Left renal cortex interstitium (tissue), 4 donors: ENCODE measurements around the gene NFKBIB. TPM values are rescaled to one million over a fixed set of nuclear protein-coding genes. Genes with fewer than 3 reads are reported as not detected.

ENCODE experiments used
- DNase-seq, 4 donors: peaks; one replicate each; pipeline ENCODE4 v3.0.0-alpha.2; 2013; ENCODE audit warnings: low read depth in 4 of 4, low spot score in 2 of 4, missing footprints in 1 of 4
- polyA plus RNA-seq, 4 donors: library from polyadenylated mRNA; unstranded; fragments of 120-200 nt; gene quantifications; one replicate each; pipeline ENCODE4 v1.2.1, GENCODE V29; 2013; ENCODE audit not compliant: insufficient read length in 4 of 4

Gene NFKBIB
- polyA plus RNA-seq, 4 donors = 8.2 to 13.4 (median 11.4) TPM

DNA sequence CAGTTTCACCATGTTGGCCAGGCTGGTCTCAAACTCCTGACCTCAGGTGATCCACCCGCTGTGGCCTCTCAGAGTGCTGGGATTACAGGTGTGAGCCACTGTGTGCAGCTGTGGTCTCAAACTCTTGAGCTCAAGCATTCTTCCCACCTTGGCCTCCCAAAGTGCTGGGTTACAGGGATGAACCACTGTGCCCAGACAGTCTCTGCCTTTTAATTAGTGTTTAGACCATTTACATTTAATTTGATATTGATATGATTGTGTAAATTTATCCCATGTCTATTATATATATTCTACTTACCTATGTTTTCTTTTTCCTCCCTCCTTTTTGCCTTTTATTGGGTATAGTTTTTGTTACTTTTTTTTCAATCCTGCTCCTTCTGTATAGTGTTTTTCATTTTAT is 1.9 kb downstream of the NFKBIB start:
- no peak for DNase-seq

DNA sequence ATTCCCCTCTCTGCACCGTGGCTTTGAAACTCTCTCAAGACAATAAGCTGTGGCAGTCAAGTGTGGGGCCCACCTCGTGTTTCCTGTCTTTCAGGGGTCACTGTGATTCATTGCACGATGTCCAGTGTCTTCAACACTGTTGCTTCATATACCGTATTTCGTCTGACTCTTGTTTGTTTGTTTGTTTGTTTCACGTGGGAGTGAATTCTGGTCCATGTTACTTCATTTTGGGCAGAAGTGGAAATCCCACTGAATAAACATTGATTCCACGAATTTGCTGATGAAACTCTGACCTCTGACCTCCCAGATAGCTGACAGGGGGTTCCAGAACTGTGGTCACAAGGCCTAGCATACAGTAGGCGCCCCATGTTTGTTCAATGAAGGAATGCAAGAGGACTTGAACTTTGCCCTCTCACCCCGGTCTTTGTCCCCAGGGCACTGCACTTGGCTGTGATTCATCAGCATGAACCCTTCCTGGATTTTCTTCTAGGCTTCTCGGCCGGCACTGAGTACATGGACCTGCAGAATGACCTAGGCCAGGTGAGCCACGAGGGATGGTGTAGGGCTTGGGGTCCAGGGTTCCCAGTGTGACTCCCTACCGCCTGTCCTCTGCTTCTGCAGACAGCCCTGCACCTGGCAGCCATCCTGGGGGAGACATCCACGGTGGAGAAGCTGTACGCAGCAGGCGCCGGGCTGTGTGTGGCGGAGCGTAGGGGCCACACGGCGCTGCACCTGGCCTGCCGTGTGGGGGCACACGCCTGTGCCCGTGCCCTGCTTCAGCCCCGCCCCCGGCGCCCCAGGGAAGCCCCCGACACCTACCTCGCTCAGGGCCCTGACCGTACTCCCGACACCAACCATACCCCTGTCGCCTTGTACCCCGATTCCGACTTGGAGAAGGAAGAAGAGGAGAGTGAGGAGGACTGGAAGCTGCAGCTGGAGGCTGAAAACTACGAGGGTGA is 5.1 kb downstream of the NFKBIB start:
- no peak for DNase-seq

DNA sequence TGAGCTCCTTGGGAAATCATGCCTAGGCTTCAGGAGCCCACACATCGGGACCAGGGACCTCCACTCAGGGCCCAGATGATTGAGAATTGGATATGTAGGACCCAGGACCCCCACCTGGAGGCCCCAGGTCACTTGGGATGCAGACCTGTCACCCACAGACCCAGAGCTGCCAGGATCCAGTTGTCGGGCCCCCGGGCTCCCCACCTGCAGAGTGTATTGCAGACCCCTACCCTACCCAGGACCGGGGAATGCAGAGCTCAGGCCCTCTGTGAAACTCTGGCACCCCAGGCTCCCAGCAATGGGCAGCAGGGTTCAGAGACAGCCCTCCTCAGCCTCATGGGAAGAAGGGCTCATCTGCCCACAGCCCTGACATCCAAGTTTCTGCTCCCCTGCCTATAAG is 5.9 kb downstream of the NFKBIB start:
- no peak for DNase-seq

DNA sequence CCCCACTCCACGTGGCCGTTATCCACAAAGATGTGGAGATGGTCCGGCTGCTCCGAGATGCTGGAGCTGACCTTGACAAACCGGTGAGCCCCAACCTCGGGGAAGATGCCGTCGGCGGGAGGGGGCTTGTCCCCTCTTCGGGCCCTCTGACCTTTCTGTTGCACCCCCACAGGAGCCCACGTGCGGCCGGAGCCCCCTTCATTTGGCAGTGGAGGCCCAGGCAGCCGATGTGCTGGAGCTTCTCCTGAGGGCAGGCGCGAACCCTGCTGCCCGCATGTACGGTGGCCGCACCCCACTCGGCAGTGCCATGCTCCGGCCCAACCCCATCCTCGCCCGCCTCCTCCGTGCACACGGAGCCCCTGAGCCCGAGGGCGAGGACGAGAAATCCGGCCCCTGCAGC is 7.5 kb downstream of the NFKBIB start:
- no peak for DNase-seq

DNA sequence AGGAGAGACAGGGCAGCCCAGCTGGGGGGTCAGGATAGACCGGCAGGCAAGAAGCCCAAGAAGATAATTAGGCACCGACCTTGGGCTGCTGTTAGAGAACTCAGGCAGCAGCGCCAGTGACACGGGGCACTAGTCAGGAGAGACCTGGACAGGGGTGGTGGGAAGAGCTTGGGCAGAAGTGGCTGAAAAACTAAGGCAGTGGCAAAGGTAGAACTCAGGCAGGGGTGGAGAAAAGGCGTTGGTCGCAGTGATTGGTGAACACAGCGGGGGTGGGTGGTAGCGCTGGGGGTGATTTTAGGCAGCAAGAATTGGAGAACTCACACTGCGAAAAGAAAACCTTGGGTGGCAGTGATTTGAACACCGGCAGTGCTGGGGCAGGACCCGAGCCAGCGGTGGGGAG is 7.9 kb downstream of the NFKBIB start:
- DNase-seq = no peak

- DNase-seq = no peak
Measured at GRCh38 chr19:38908911-38909310, 9.1 kb downstream of the NFKBIB start.

- DNase-seq = no peak
Measured at GRCh38 chr19:38910488-38910887, 10.7 kb downstream of the NFKBIB start.

GRCh38 chr19:38911388-38912001 is 11.7 kb downstream of the NFKBIB start:
- no peak for DNase-seq

GRCh38 chr19:38912600-38913514 is 13.1 kb downstream of the NFKBIB start:
- DNase-seq = no peak

DNA sequence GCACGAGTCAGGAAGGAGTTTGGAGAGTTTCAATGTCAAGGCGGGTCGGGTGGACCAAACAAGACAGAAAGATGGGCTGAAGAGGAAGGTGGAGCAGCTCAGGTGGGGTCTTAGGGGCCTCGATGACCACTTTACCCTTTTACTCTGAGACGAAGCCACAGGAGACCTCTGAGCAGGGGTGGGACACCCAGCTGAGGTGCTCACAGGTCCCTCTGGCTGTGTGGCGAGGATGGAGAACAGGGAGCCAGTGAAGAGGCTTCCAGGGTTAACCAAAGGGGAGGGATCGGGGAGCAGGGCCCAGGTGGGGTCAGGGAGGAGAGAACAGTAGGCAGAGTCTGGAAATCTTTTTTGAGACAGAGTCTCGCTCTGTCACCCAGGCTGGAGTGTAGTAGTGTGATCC is 14.2 kb downstream of the NFKBIB start:
- no peak for DNase-seq

DNA sequence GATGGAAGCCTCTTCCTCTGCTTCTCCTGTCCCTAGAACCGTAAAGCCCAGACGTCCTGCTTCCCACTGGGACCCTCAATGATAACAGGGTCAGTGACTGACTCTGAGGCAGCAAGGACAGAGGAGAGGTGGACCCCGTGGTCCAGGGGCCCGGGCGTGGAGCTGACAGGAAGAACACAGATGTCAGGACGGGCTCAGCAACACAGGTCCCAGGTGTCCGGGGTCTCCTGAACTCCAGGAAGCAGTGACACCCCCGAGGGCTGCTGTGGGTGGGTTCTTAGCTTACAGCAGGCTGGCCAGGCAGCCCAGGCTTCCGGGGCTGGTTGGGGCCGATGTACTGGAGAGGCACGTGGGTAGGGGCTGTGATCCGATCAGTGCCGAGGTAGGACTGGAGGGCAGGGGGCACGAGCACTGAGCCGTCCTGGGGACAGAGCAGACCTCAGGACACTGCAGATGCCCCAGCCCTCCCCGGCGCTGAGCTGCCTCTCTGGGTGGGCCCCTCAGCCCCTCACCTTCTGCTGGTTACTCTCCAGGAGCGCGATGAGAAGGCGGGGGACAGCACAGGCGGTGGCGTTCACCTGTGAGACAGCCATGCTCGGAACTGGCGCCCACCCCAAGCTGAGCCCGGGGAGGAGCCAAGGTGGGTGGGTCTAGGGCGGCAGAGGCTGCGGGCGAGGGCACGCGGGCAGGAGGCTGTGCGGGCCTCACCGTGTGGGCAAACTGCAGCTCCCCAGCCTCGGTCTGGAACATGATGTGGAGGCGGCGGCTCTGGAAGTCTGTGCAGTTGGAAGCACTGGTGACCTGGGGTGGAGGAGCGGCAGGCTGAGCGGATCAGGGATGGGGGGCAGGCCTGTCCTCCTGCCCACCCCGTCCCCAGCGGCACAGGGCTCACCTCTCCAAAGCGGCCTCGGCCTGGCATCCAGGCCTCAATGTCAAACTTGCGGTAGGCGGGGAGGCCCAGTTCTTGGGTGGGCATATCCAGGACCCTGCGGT is 15.9 kb downstream of the NFKBIB start:
- DNase-seq = no peak

- no peak for DNase-seq
Measured at GRCh38 chr19:38917516-38917915, 17.7 kb downstream of the NFKBIB start.

DNA sequence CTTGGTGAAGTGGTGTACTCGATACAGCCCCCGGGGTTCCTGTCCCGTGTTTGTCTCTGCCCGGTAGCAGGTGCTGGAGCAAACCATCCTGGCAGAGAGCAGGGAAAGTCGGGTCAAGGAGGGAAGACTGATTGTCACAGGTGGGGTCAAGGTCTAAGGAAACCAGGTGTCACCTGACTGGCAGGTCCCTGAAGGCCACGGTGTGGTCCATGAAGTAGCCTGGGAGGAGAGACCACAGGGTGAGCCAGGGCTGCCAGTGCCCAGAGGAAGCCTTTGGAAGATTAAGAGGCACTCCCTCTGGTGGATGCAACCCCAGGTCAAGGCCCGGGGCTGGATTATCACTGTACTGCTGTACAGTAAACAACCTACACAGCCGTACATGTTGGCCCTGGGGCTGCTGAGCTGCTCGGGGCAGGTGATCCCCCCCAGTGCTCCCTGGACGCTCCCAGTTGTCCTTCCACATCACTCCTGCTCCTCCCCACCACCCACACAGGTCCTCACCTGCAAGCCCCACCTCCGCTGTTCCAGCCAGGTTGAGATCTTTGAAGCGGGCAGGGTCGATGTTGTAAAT is 18.2 kb downstream of the NFKBIB start:
- DNase-seq = no peak

GRCh38 chr19:38918526-38918925 is 18.8 kb downstream of the NFKBIB start:
- no peak for DNase-seq

GRCh38 chr19:38919837-38920601 is 20.2 kb downstream of the NFKBIB start:
- DNase-seq = no peak

DNA sequence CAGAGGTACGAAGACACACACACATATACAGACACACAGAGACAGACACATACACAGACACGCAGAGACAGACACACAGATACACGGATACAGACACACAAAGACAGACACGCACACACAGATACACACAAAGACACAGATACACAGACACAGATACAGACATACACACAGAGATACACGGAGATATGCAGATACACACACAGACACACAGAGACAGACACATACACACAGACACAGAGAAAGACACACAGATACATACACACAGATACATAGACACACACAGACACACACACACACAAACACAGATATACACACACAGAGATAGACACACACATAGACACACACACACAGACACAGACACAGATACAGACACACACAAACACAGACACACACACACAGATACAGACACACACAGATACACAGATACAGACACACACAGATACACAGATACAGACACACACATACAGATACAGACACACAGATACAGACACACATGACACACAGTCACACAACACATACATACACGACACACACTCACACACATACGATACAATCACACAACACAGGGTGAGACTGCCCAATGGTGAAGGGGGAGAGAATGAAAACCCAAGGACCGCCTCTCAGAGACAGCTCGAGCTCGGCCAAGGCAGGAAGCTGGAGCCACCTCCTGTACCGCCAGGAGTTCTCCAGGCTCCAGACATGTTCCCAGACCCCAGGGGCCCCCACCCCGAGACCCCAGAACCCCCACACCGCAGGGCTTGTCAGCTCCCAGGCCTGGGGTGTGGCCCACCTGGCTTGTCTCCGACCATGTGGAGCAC is 21.0 kb downstream of the NFKBIB start:
- no peak for DNase-seq

DNA sequence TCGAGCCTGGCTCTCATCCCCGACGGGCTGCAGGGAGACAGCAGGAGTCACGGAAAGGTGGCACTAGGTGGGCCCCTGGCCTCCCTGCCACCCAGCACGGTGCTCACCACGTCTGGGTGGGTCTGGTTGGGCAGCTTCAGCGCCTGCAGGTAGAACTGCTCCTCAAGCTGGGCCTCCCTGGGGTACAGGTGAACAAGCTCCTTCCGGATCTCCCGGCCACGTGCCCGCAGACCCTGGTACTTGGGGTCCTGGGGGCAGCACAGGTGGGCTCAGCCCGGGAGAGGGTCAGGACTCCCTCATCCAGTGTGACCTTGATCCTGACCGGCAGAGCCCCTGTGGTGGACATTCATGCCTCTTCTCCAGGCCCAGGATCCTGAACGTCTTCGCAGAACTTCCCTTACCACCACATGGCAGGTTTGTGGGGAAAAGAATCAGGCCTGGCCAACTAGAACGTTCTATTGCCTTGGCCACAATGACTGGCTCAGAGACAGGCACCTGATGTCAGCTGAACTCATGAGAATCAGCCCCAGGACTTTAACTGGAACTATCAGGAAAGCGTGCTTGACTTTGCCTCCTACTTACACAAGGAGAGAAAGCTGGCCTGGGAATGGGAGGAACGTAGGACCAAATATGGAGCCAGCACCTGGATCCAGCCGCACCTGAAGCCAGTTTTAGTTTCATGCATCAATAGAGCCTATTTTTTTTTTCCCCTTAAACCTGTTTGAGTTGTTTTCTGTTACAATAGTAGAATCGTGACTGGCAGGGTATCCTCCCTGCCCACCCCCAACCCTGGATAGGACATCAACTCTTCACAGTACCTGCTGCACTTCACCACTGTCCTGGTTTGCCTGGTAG is 21.9 kb downstream of the NFKBIB start:
- no peak for DNase-seq
